Lower leg skin (tissue), 4 donors: ENCODE results near the gene GCLC. TPM values are rescaled to one million over a fixed set of nuclear protein-coding genes. Genes with fewer than 3 reads are reported as not detected.

Source experiments
- DNase-seq, 2 donors: peaks; one replicate each; pipeline ENCODE4 v3.0.0-alpha.2; 2019; ENCODE audit warnings: low spot score in 2 of 2
- H3K4me3 ChIP-seq: fragments of 200-600 bp; sonication (generic); 2 replicates; pipeline ENCODE4 v1.5.1; 2017; ENCODE audit warnings: mild to moderate bottlenecking, low read depth; ENCODE audit not compliant: poor library complexity, severe bottlenecking
- CTCF ChIP-seq, 3 donors: fragments of 450-650 bp; IDR thresholded peaks; one replicate each; pipeline ENCODE4 v1.5.1; 2016; ENCODE audit warnings: antibody characterized with exemption in 3 of 3, mild to moderate bottlenecking in 3 of 3, moderate library complexity in 2 of 3
- POLR2A ChIP-seq, 2 donors: fragments of 450-650 bp; IDR thresholded peaks; one replicate each; pipeline ENCODE4 v1.6.1; 2016 to 2017; ENCODE audit warnings: antibody characterized with exemption in 2 of 2, mild to moderate bottlenecking in 1 of 2, moderate library complexity in 1 of 2
- WGBS, 2 donors: methylation state at CpG; one replicate each; pipeline ENCODE4 v1.1.5; 2018; 5-methylcytosine and 5-hydroxymethylcytosine counted together
- intact Hi-C: fragments of 100-400 bp; cut with DNase I; formaldehyde crosslinking; loops from one replicate; pipeline ENCODE4 v1.15.0; 2023; ENCODE audit warnings: low total_unique reads
- total RNA-seq, 4 donors: library from RNA; depleted of rRNA; stranded (reverse); fragments of >200 nt; gene quantifications; one replicate each; pipeline ENCODE4 v1.1.0, GENCODE V29; 2016

Gene GCLC
- total RNA-seq, 4 donors from 2014 or later, result 29.2 to 34.1 (median 30.2) TPM

- TF ChIP-seq POLR2A (IDR thresholded peaks at IDR 0.05), result no peak
- intact Hi-C loops, result no loop called here
- no peak overlapping the region for H3K4me3 ChIP-seq
- 89 to 90% methylated on average over 5 of the region's 5 CpGs for WGBS, 2 donors
- no peak for DNase-seq
Measured at GRCh38 chr6:53506872-53507271, 38.0 kb downstream of the GCLC start.

GRCh38 chr6:53504512-53504911 is 40.4 kb downstream of the GCLC start:
- intact Hi-C loops, result no loop called here

GRCh38 chr6:53503060-53503459 is 41.8 kb downstream of the GCLC start:
- TF ChIP-seq CTCF (IDR thresholded peaks at IDR 0.05), result no peak
- no peak for TF ChIP-seq POLR2A (IDR thresholded peaks at IDR 0.05)
- no peak overlapping the region for H3K4me3 ChIP-seq
- no peak for DNase-seq
- intact Hi-C loops, result no loop called here
- whole genome bisulfite sequencing, 2 donors, result 95 to 97% methylated on average over 5 of the region's 5 CpGs

More at GRCh38 chr6:53504512-53504911, 40.4 kb downstream of the GCLC start:
- no peak for DNase-seq
- TF ChIP-seq CTCF (IDR thresholded peaks at IDR 0.05), result no peak
- 86 to 96% methylated on average over 3 of the region's 3 CpGs for WGBS, 2 donors
- H3K4me3 ChIP-seq, result no peak overlapping the region

- intact Hi-C loops, result no loop called here
- DNase-seq, result no peak
- WGBS, 2 donors, result 65 to 66% methylated on average over 3 of the region's 3 CpGs
- H3K4me3 ChIP-seq, result no peak overlapping the region
- no peak for TF ChIP-seq POLR2A (IDR thresholded peaks at IDR 0.05)
- TF ChIP-seq CTCF (IDR thresholded peaks at IDR 0.05), result no peak
Measured at GRCh38 chr6:53501432-53501831, 43.5 kb downstream of the GCLC start.

- H3K4me3 ChIP-seq, result no peak overlapping the region
- TF ChIP-seq CTCF (IDR thresholded peaks at IDR 0.05) (no peak), POLR2A (IDR thresholded peaks at IDR 0.05) (no peak)
- intact Hi-C loops, result no loop called here
- 93 to 100% methylated on average over 4 of the region's 4 CpGs for WGBS, 2 donors
- no peak for DNase-seq
Measured at GRCh38 chr6:53500095-53500494, 44.8 kb downstream of the GCLC start.

- WGBS, 2 donors, result 75 to 79% methylated on average over 3 of the region's 3 CpGs
- DNase-seq, result no peak
- H3K4me3 ChIP-seq, result no peak overlapping the region
- intact Hi-C loops, result loop anchor here (5.0 to 10.0 kb wide), 2 partner anchors 153 to 226 kb away; no protein-coding TSS in a partner anchor
- TF ChIP-seq POLR2A (IDR thresholded peaks at IDR 0.05) (no peak), CTCF (IDR thresholded peaks at IDR 0.05) (no peak)
Measured at GRCh38 chr6:53499094-53499493, 45.8 kb downstream of the GCLC start.
